Activated gamma-delta T cell treated with Interleukin-2 at 50 U/mL for 16 hours (primary cell): ENCODE data around the gene BRICD5.

Source experiments
- DNase-seq: peaks from one replicate; pipeline ENCODE4 v3.0.0-alpha.2; 2020

The BRICD5 gene

DNA sequence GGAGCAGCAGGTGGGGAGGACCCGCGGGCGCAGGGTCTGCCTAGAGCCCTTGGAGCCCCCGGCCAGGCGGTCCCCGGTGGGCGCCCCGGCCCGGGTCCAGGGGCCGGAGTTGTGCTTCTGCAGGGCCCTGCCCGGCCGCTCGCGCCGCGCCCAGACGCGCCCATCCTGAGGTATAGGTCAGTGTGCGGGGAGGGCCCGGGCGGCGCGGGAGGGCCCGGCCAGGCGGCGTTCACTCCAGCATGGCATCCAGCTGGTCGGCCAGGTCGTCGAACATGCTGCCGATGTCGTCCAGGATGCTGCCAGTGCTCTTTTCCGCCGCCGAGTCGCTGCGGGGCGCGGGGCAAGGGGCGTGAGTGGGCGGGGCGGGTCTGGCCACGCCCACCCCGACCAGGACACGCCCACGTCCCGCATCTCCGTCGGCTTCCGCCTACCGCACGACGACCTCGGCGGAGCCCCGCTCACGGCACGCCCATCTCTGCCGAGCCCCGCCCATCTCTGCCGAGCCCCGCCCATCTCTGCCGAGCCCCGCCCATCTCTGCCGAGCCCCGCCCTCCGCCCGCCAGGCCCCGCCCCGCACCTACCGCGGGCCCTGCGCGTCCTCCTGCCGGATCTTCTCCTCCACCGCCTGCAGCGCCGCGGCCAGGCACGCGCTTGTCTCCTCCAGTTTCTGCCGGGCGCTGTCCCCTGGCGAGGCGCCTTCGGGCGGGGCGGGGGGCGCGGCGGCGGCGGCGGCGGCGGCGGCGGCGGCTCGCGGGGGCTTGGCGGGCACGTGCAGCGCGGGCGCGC is 32.1 kb downstream of the BRICD5 start:
- no peak for DNase-seq

DNA sequence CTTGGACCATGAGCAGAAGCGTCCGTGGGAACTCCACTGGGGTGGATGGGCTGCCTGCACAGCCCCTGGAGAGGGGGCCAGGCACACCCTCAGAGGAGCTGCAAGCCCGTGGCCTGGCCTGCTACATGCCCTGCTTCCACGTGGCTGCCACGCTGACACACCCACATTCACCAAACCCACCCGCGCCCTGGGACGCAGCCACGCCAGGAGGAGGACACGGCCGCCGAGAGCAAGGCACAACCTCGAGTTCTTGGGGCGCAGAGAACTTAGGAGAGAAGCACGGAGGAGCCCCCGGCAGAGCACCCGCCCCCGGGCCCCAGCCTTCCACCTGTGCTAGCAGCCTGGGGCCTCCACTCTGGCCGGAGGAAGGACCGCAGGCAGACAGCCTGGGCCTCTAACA is 33.1 kb downstream of the BRICD5 start:
- DNase-seq, result no peak

DNA sequence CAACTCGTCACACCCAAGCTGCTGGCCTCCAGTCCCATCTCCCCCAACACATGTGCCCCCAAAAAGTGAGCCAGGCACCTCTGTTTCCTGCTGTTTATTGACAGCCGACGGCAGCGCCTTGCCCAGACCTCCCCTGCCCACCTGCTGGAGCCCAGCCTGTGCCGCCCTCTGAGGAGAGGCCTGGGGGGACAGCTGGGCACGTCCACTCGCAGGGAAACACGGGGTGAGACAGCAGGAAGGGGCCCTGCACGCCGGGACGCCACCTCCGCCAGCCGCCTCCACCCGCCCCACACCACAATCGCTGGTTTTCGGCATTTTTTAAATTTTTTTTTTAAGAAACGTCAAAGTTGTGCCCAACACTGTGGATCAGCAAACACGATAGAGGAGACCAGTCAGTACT is 33.6 kb downstream of the BRICD5 start:
- no peak for DNase-seq

DNA sequence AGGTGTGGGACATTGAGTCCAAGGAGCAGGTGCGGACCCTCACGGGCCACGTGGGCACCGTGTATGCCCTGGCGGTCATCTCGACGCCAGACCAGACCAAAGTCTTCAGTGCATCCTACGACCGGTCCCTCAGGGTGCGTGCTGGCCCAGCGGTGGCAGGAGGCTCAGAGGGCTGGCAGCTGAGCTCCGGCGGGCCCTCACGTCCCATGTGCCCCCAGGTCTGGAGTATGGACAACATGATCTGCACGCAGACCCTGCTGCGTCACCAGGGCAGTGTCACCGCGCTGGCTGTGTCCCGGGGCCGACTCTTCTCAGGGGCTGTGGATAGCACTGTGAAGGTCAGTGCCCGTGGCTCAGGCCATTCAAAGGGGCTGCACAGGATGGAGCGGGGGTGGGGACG is 34.6 kb downstream of the BRICD5 start:
- DNase-seq, result no peak

DNA sequence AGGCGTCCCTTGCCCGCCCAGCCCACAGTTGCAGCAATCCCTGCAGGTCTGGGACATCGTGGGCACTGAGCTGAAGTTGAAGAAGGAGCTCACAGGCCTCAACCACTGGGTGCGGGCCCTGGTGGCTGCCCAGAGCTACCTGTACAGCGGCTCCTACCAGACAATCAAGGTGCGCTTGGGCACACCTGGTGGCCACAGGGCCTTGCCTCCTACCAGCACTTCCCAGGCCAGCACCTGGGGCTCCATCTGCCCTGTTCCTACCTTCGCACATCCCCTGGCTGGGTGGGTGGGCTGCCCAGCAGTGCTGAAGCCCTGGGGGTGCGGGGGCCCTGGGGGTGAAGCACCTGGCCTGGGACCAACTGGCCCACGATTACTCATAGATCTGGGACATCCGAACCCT is 35.2 kb downstream of the BRICD5 start:
- DNase-seq, result no peak

DNA sequence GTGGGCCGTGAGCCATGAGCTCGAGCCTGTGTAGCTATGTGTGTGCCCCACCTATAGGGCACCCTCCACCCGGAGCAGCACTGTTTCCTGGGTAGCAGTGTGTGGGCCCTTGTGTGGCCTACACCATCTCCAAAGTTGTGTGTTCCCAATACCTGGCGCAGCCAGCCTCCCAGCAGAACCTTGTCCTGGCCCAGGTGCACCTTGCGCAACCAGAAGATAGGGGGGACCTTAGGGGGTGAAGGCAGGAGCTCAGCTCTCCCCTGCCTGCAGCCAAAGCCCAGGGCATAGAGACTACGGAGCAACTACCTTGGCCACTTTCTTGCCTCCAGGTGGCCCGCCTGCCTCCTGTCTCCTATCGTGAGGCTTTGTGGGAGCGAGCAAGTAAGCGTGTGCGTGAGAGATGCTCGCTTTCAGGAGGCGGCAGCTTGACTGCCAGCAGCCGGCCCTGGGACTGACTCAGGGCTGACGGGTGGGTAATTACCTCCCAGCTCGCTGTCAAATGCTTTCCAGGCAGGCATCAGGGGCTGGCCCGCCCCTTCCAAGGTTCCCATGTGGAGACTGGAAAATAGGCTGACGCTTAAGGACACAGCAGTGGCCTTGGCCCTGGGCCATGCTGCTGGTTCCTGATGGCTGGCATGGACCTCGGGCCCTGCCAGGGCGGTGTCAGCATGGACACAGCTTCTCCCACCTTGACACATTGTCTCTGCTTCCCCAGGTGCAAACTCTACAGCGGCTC is 36.1 kb downstream of the BRICD5 start:
- DNase-seq, result no peak

DNA sequence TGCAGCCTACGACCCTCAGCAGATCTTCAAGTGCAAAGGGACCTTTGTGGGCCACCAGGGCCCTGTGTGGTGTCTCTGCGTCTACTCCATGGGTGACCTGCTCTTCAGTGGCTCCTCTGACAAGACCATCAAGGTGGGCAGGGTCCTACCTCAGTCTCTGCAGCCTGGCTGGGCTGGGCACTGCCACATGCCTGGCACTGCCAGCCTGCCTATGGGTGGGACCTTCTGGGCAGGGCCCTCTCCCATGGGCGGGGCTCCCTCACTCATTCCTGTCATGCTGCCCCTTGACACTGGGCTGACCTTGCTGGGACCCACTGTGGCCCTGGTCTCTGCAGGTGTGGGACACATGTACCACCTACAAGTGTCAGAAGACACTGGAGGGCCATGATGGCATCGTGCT is 36.7 kb downstream of the BRICD5 start:
- no peak for DNase-seq

DNA sequence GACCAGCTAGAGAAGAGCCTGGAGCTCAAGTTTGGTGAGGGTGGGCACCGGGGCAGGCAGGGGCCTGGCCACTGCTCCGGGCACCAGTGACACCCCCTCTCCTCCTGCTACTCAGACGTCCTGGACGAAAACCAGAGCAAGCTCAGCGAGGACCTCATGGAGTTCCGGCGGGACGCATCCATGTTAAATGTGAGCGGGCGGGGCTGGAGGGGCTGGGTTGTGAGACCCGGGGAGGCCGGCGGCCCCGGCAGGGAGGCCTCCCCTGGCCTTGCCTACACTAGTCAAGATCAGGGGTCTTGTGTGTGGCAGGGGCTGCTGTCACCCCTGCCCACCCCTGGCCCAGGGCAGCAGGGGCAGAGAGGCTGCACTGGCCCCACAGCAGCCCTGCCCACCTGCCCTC is 37.3 kb downstream of the BRICD5 start:
- no peak for DNase-seq

DNA sequence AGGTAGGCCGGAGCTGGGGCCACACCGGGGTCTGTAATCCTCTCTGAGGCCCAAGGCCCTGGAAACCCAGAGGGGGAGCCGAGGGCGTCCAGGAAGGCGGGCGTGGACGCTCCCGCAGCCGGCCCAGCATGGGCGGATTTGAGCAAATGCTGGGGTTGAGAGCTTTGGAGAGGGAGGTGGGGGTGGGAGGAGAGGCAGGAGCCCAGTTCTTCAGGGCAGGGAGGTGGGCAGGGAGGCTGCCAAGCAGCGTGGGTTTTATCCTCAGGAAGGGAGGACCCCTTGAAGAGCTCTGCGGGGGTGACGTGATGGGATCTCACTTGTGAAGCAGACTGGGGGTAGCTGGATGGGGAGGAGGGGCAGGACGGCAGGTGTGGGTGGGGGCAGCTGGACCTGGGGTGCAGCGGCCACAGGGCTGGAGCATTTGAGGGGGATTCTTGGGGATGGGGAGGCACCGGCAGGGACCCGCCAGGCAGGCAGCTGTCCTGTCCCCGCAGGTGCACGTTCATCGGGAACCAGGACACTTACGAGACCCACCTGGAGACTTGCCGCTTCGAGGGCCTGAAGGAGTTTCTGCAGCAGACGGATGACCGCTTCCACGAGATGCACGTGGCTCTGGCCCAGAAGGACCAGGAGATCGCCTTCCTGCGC is 37.9 kb downstream of the BRICD5 start:
- no peak for DNase-seq

DNA sequence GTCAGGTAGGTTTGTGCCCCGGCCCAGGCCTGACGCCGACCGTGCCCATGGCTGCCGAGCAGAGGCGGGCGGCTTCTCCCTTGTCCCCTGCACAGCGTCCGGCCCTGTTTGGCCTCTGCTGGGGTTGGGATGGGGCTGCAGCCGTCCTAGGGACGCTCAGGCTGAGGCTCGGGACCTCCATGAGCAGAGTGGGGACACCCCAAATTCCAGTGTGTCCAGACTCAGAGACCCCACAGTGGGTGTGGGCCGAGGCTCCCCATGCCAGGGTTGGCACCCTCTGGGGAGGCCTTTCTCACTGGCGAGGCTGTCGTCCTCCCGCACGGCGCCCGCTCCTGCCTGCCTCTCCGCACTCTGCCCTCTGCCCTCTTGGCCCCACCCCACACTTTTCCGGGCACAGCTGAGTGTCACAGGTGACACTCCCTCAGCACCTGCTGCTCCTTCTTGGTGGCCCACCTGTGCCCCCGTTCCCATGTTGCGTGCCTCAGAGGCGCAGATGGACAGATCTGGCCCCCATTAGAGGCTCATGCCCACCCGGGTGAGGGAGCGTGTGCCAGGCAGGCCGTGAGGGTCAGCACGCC is 39.0 kb downstream of the BRICD5 start:
- no peak for DNase-seq

DNA sequence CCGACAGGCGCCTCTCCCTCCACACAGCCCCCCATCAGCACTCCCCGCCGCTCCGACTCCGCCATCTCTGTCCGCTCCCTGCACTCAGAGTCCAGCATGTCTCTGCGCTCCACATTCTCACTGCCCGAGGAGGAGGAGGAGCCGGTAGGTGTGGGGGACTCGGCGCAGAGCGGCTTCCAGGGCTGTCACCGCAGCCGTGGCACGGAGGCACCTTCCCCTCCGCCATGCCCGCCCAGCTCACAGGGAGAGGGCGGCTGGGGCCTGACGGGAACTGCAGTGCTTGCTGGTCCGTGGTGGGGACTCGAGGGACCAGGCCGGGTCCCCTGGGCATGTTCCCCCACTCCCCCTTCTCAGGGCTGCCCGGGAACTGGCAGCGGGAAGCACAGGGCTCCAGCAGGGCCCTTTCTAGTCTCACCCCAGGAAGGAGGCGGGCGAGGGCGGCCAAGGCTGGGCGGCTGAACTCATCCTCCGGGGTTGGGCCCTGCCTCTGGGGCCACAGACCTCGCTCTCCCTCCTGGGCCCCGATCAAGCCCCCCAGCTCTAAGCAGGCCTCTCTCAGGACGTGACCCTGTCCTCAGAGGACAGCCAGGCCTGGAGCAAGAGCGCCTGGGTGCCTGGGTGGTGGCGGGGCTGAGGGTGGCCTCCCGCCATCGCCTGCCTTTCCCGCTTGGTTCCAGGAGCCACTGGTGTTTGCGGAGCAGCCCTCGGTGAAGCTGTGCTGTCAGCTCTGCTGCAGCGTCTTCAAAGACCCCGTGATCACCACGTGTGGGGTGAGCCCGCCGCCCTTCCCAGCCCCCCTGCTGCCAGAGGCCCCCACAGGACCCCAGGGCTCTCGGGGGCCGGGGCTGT is 39.9 kb downstream of the BRICD5 start:
- DNase-seq, result no peak

DNA sequence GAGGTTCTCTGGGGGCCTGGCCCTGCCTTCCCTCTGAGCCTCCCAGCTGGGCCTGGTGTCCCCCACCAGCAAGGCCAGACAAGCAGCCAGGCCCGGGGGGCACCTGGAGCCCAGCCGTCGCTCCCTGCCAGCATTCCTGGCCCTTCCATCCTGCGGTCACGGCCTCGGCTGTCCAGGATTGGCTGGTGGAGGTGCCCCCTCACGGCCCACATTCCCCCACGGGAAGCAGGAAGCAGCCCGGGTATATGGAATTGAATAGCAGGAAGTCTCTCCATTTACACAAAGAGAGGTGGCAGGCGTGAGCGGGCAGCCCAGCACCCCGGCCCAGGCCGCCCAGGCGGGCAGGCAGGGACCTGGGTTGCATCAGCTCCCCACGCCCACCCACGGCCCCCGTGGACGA is 40.6 kb downstream of the BRICD5 start:
- DNase-seq, result no peak

DNA sequence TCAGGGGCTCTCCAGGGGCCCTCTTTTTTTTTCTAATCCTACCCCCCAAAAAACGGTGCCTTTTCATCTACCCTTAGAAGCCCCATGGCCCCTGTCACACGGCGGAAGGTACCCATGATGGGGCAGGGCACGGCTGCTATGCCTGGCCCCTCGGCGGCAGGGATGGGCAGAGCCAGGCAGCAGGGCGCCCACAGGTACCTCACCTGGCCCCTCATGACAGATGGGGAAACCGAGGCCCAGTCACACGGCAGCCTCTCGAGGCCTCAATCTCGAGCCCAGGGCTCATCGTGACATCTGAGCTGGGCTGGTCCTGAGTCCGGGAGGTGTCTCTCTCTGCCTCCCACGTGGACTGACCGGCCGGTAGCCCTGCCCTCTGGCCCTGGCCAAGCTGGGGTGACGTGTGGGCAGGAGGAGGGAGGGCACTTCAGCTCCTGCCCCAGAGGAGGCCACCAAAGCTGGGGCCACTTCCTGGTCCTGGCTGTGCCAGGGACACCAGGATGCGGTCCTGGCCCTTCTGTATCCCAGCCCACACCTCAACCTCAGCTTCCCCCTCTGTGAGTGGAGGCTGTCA is 43.5 kb downstream of the BRICD5 start:
- DNase-seq, result no peak

DNA sequence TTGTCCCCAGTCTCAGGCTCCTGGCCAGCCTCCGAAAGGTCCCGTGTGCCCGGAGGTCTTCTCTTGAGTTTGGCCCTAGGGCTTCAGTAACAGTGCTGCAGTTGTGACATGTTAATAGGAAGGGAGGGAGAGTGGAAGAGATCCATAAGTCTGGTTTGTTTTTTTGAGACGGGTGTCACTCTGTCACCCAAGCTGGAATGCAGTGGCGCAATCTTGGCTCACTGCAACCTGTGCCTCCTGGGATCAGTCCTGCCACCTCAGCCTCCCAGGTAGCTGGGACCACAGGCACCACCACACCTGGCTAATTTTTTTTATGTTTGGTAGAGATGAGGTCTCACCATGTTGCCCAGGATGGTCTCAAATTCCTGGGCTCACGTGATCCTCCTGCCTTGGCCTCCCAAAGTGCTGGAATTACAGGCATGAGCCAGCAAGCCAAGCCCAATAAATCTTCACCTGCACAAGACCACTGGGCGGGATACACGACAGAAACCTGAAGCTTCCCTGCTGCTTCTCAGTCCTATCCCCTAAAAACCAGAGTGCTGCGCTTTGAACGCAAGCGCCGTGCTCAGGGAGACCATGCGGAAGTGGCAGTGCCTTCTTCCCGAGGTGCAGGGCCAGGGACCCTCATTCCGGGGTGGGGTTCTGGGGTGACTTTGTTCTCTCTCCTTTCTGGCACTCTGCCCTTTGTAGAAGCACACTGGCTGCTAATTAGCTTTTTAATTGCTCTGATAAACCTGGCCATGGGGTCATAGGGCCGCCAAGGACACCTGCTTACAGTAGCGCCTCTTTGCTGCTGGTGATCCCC is 44.2 kb downstream of the BRICD5 start:
- no peak for DNase-seq

DNA sequence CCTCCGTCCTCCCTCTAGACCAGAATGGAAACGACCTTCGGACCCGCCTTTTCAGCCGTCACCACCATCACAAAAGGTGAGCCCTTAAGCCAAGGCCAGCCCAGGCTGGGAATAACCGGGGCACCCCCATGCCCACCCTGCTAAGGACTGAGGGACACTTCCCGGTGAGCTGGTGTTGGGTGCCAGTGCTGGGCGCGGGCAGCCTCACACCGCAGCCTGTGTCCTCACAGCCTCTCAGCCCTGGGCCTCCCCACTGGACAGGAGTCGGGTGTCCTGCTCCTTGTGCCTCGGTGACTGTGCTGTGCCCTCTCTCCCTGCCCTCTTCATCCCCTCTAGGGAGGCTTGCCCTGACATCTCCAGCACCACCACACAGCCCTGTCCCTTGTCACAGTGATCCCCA is 44.8 kb downstream of the BRICD5 start:
- no peak for DNase-seq

DNA sequence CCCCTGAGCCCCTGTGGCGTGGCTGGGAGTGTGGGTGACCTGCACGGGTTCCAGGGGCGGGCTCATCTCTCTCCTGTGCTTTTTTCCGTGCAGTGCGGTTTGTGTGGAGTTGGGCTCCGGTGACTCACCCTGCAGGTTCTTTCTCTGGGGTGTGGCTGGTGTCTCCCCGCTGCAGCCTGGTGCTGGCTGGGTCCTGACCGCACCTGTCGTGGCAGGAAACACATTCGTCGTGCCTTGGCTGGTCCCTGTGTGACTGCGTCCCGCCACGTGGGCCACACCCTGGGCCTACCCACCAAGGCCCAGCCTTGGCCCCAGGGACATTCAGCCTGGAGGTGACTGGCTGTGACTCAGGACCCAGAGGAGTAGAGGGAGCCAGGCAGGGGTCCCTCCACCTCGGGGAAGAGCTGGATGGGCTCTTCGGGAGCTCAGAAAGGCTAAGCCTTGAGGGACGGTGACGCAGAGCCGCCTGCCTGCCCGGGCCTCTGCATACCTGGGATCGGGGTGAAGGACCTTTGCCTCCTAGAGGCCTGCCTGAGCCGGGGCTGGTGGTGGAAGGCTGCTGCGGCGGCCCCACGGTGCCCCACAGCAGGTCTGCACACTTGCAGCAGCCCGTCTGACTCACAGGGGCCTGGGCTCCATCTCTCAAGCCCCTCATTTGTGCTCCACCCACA is 47.3 kb downstream of the BRICD5 start:
- no peak for DNase-seq

DNA sequence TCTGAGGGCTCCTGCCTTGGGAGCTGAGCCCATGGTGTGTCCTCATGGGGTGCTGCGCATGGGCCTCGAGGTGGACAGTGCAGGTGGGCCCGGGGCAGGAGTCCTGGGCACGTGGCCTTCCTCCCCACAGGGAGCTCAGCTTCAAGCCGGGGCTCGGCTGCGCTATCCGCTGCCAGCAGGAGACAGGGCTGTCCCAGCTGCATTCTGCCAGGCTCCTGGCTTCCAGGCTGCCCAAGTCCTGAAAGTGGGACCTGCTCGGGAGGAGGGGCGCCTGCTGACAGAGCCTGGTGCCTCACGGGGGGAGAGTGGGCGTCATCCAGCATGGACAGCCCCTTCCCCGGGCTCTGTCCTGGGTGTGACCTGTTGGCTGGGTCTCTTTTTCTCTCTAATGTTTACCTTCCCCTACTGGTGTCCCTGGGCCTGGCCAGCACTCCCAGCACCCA is 48.0 kb downstream of the BRICD5 start:
- DNase-seq, result no peak

DNA sequence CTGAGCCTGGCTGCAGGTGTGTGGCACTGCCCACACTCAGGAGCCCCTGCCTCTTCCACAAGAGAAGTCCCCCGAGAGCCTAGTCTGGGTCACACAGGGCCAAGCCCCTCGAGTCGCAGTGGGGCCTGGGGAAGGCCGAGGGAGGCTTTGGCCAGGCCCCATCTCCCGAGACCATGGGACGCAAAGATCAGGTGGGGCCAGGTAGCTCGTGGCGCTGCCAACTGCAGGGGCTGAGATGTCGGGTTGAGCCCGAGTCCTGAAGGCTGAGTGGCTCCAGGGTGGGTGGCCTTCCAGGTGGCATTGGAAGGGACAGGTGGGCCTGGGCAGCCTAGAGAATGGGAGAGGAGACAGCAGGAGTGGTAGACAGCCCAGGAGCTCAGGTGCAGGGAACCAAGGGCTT is 48.8 kb downstream of the BRICD5 start:
- no peak for DNase-seq

DNA sequence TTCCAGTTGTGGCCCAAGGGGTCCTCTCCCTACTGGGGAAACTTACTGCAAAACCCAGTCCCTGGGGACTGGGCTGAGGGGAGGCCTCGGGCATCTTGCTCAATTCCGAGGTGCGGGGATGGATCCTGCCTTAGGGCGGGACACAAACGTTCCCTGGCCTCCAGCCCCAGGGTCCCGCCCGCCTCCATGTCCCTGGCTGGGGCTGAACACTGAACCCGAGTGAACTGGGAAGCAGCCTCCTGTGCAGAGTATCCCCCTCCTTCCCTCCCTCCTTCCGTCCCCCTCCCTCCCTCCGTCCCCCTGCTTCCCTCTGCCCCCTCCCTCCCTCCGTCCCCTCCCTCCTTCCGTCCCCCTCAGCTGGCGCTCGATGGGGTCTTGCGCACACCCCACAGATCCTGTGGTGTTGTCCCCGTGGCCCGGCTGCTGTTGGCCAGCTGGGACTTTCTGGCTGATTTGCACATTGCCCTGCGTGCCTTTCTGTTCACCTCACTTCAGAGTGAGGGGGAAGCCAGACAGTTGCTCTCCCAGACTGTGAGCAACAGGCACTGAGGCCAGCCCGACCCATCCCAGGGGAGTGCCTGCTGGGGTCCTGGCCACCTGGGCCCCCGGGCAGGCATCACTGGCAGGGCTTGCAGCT is 49.6 kb downstream of the BRICD5 start:
- DNase-seq, result no peak
